Vagina (tissue), 2 donors: Measurements from ENCODE around the gene ZNF500. TPM values are rescaled to one million over a fixed set of nuclear protein-coding genes. Genes with fewer than 3 reads are reported as not detected.
A peak's percentile ranks its signal among the peaks of the same experiment; 100 is the strongest.

Experiments used
- DNase-seq, 2 donors: peaks; one replicate each; pipeline ENCODE4 v3.0.0-alpha.2; 2017; ENCODE audit errors: extremely low spot score in 2 of 2
- H3K27ac ChIP-seq: fragments of 200-600 bp; sonication (generic); one replicate; pipeline ENCODE4 v1.5.1; 2019
- H3K27me3 ChIP-seq: fragments of 200-600 bp; sonication (generic); one replicate; pipeline ENCODE4 v1.5.1; 2019
- H3K36me3 ChIP-seq, 2 donors: fragments of 200-600 bp; sonication (generic); one replicate each; pipeline ENCODE4 v1.5.1; 2017 to 2019
- H3K4me1 ChIP-seq: fragments of 200-600 bp; sonication (generic); one replicate; pipeline ENCODE4 v1.5.1; 2019
- H3K4me3 ChIP-seq, 2 donors: fragments of 200-600 bp; sonication (generic); 1 replicate in 1 of 2; 2 replicates in 1 of 2; pipeline ENCODE4 v1.5.1; 2016 to 2019
- H3K9me3 ChIP-seq: fragments of 200-600 bp; sonication (generic); one replicate; pipeline ENCODE4 v1.5.1; 2019
- POLR2A ChIP-seq, 2 donors: fragments of 450-650 bp; IDR thresholded peaks; one replicate each; pipeline ENCODE4 v1.6.1; 2017; ENCODE audit warnings: antibody characterized with exemption in 2 of 2, mild to moderate bottlenecking in 2 of 2, moderate library complexity in 2 of 2
- POLR2AphosphoS5 ChIP-seq, 2 donors: sonication (generic); formaldehyde crosslinking; IDR thresholded peaks; one replicate each; pipeline ENCODE4 v1.9.0; 2017; ENCODE audit warnings: antibody characterized with exemption in 2 of 2, mild to moderate bottlenecking in 2 of 2, low read depth in 1 of 2; ENCODE audit not compliant: insufficient read depth in 1 of 2
- intact Hi-C: fragments of 100-400 bp; cut with DNase I; formaldehyde crosslinking; loops from one replicate; pipeline ENCODE4 v1.15.1; 2023
- total RNA-seq: library from RNA; depleted of rRNA; stranded (reverse); fragments of >200 nt; gene quantifications from one replicate; pipeline ENCODE4 v1.2.3, GENCODE V29; 2016
- TF ChIP-seq, protein P1 (sequence below), 3 experiments: fragments of 450-650 bp in 2 of 3; fragments of 200-600 bp in 1 of 3; sonication (generic) in 1 of 3; IDR thresholded peaks; one replicate each; pipeline ENCODE4 v1.5.1; 2017 to 2019; ENCODE audit warnings: antibody characterized with exemption in 3 of 3, mild to moderate bottlenecking in 2 of 3, moderate library complexity in 2 of 3

Gene ZNF500
- total RNA-seq, 1 donor from 2014 or later = 11.0 TPM

DNA sequence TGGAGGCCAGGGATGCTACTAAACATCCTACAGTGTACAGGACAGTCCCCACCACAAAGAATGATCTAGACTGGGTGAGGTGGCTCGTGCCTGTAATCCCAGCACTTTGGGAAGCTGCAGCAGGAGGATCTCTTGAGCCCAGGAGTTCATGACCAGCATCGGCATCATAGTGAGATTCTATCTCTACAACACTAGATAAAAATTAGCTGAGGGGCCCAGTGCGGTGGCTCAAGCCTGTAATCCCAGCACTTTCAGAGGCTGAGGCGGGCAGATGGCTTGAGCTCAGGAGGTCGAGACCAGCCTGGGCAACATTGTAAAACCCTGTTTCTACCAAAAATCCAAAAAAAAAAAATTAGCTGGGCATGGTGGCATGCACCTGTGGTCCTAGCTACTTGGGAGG, 5.4 kb upstream of the ZNF500 start:
- Histone ChIP-seq H3K27ac (no peak overlapping the region), H3K27me3 (no peaks in the 10 kb centered on the region), H3K9me3 (no peaks in the 10 kb centered on the region), H3K36me3 (no peaks in the 10 kb centered on the region), H3K4me1 (peaks cover 10% of the 10 kb centered on the region), H3K4me3 (no peak overlapping the region)
- intact Hi-C loops = no loop called here
- DNase-seq = no peak
- no peak for TF ChIP-seq POLR2A (IDR thresholded peaks at IDR 0.05)
- TF ChIP-seq, protein P1, sequence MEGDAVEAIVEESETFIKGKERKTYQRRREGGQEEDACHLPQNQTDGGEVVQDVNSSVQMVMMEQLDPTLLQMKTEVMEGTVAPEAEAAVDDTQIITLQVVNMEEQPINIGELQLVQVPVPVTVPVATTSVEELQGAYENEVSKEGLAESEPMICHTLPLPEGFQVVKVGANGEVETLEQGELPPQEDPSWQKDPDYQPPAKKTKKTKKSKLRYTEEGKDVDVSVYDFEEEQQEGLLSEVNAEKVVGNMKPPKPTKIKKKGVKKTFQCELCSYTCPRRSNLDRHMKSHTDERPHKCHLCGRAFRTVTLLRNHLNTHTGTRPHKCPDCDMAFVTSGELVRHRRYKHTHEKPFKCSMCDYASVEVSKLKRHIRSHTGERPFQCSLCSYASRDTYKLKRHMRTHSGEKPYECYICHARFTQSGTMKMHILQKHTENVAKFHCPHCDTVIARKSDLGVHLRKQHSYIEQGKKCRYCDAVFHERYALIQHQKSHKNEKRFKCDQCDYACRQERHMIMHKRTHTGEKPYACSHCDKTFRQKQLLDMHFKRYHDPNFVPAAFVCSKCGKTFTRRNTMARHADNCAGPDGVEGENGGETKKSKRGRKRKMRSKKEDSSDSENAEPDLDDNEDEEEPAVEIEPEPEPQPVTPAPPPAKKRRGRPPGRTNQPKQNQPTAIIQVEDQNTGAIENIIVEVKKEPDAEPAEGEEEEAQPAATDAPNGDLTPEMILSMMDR (IDR thresholded peaks at IDR 0.05) = no peak
- no peak for TF ChIP-seq POLR2AphosphoS5 (IDR thresholded peaks at IDR 0.05; ENCODE audit: insufficient read depth in 1 of 2, low read depth in 1 of 2)

DNA sequence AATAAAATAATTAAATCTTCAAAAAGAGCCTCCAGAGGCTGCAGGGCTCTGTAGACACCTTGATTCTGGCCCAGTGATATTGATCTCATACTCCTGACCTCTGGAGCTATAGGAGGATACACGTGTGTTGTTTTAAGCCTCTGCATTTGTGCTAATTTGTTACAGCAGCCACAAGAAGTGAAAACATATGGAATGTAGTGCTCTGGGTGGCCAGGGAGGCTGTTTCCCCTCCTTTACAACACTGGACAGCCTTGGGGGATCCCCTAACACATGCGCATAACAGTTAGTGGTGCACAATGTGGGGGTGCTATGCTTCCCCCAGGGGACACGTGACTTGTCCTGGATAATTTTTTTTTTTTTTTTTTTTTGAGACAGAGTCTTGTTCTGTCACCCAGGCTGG, 4.7 kb upstream of the ZNF500 start:
- H3K36me3 ChIP-seq = no peaks in the 10 kb centered on the region
- TF ChIP-seq, protein P1 (IDR thresholded peaks at IDR 0.05) = no peak
- no peak for TF ChIP-seq POLR2A (IDR thresholded peaks at IDR 0.05)
- TF ChIP-seq POLR2AphosphoS5 (IDR thresholded peaks at IDR 0.05; ENCODE audit: insufficient read depth in 1 of 2, low read depth in 1 of 2) = no peak
- H3K27ac ChIP-seq = no peak overlapping the region
- intact Hi-C loops = no loop called here
- no peaks in the 10 kb centered on the region for H3K27me3 ChIP-seq
- no peaks in the 10 kb centered on the region for H3K9me3 ChIP-seq
- peaks cover 11% of the 10 kb centered on the region for H3K4me1 ChIP-seq
- no peak for DNase-seq
- no peak overlapping the region for H3K4me3 ChIP-seq

DNA sequence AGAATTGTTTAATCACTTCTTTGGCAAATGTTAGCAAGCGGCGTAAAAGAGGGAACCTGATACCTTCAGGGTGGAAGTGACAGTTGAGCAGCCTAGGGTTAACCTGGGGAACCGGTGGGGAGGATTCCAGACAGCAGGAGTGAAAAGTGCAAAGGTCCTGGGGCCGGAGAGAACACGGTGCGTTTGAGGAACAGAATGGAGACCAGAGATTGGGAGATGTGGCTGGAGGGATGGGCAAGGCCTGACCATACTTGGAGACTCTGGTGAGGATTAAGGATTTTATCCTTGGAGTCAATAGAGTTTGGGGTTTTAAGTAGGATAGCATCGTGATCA, 2.3 kb upstream of the ZNF500 start:
- Histone ChIP-seq H3K4me1 (peaks cover 30% of the 10 kb centered on the region), H3K4me3 (peak overlapping the region; percentile 58 to 85), H3K36me3 (peaks cover 0 to 9% of the 10 kb centered on the region in 2 donors), H3K9me3 (no peaks in the 10 kb centered on the region), H3K27ac (peak overlapping the region; percentile 87), H3K27me3 (no peaks in the 10 kb centered on the region)
- intact Hi-C loops = no loop called here
- TF ChIP-seq, protein P1 (IDR thresholded peaks at IDR 0.05) = no peak
- TF ChIP-seq POLR2A (IDR thresholded peaks at IDR 0.05) (no peak), POLR2AphosphoS5 (IDR thresholded peaks at IDR 0.05; ENCODE audit: insufficient read depth in 1 of 2, low read depth in 1 of 2) (no peak)
- DNase-seq = no peak

DNA sequence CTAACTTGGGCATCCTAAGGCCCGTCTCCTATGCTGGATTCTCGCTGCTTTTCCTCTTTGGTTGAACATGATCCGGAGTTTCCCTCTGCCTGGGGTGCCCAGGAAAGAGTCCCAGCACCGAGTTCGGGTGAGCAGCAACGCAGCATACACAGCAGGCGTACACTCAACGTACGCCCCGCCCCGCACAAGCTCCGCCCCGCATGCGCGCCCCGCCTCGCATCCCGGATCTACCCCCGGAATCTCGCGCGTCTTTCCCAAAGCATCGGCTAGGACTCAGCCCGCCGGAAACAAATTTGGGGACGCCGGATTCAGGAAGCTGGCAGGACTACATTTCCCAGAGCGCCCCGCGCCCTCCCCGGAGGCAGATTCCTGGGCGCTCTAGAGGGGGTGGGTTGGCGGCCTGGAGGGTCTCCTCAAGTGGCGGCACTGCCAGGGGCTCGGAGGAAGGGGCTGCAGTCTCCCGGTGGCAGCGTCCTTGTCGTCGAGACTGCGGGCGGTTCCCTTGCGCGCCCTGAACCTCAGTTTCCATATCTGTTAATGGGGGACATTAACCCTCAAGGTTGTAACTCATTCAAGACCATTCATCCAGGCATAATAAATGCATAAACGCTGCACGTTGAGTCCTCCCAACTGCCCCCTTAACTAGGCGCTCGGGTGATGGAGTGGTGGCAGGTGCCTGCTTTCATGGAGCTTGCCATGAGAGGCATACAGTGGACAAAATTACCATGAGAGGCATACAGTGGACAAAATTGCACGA, 1.8 kb upstream of the ZNF500 start:
- H3K36me3 ChIP-seq = peaks cover 0 to 9% of the 10 kb centered on the region in 2 donors
- peaks cover 35% of the 10 kb centered on the region for H3K4me1 ChIP-seq
- peak overlapping the region; percentile 58 to 85 for H3K4me3 ChIP-seq
- H3K27me3 ChIP-seq = no peaks in the 10 kb centered on the region
- peak in 1 of 2 donors; percentile 97 for DNase-seq
- H3K9me3 ChIP-seq = no peaks in the 10 kb centered on the region
- peak overlapping the region; percentile 87 for H3K27ac ChIP-seq
- TF ChIP-seq, protein P1 (IDR thresholded peaks at IDR 0.05) = no peak
- peak in 1 of 2 donors; percentile 77 for TF ChIP-seq POLR2A (IDR thresholded peaks at IDR 0.05)
- TF ChIP-seq POLR2AphosphoS5 (IDR thresholded peaks at IDR 0.05; ENCODE audit: insufficient read depth in 1 of 2, low read depth in 1 of 2) = peak; percentile 92 to 94
- intact Hi-C loops = no loop called here

DNA sequence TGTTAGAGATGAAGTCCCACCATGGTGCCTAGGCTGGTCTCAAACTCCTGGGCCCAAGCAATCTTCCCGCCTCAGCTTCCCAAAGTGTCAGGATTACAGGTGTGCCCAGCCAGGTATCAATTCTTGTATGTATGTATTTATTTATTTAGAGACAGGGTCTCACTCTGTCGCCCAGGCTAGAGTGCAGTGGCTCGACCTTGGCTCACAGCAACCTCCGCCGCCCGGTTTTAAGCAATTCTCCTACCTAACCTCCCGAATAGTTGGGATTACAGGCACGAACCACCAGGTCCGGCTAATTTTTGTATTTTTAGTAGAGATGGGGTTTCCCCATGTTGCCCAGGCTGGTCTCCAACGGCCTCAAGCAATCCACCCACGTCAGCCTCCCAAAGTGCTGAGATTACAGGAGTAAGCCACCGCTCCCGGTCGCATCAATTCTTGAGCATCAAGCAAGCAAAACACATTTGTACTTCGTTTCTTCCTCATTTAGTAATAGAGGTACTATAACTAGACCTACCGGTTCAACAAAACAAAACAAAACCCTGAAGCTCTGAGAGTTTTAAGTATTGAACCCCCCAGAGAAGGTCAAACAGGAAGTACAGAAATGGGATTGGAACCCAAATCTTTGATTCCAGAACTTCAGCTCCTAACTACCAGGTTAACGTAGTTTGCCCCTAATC, 1.0 kb upstream of the ZNF500 start:
- peaks cover 39% of the 10 kb centered on the region for H3K4me1 ChIP-seq

More for the DNA sequence above, 1.0 kb upstream of the ZNF500 start:
- TF ChIP-seq POLR2AphosphoS5 (IDR thresholded peaks at IDR 0.05; ENCODE audit: insufficient read depth in 1 of 2, low read depth in 1 of 2) (no peak), POLR2A (IDR thresholded peaks at IDR 0.05) (no peak)
- TF ChIP-seq, protein P1 (IDR thresholded peaks at IDR 0.05) = no peak
- peak overlapping the region; percentile 87 for H3K27ac ChIP-seq
- intact Hi-C loops = no loop called here
- H3K36me3 ChIP-seq = peaks cover 0 to 10% of the 10 kb centered on the region in 2 donors
- no peaks in the 10 kb centered on the region for H3K27me3 ChIP-seq
- DNase-seq = no peak
- no peaks in the 10 kb centered on the region for H3K9me3 ChIP-seq
- peak overlapping the region; percentile 58 to 85 for H3K4me3 ChIP-seq
